GM21447 (cell line): ENCODE results near the gene HLF.

Source experiments
- ATAC-seq: cut with Tn5 transposase; IDR thresholded peaks from one replicate; pipeline ENCODE4 v1.9.1; 2021; ENCODE audit not compliant: unreplicated experiment

Gene HLF

DNA sequence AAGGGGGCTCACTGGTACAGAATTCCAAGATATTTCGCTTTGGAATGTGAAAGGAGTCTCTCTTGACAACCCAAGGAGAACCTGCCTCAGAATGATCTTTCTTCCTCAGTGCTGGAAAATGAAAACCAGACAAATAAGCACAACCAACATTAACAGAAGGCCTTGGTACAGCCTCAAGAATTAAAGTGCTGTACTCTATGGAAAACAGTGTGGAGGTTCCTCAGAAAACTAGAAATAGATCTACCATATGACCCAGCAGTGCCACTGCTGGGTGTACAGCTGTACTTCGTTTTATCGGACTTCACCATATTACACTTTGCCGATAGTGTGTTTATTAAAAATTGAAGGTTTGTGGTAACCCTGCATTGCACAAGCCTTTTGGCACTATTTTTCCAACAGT lies 25.2 kb downstream of the HLF start:
- no peak for ATAC-seq

DNA sequence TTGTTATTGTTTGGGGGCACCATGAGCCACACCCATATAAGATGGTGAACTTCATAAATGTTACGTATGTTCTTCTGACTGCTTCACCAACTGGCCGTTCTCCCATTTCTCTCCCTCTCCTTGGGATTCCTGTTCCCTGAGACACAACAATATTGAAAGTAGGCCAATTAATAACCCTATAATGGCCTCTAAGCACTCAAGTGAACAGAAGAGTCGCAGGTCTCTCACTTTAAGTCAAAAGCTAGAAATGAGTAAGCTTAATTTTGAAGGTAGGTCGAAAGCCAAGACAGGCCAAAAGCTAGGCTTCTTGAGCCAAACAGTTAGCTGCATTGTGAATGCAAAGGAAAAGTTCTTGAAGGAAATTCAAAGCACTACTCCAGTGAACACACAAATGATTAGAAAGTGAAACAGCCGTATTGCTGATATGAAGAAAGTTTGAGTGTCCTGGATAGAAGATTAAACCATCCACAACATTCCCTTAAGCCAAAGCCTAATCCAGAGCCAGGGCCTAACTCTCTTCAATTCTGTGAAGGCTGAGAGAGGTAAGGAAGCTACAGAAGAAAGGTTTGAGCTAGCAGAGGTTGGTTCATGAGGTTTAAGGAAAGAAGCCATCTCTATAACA lies 25.8 kb downstream of the HLF start:
- ATAC-seq: no peak

DNA sequence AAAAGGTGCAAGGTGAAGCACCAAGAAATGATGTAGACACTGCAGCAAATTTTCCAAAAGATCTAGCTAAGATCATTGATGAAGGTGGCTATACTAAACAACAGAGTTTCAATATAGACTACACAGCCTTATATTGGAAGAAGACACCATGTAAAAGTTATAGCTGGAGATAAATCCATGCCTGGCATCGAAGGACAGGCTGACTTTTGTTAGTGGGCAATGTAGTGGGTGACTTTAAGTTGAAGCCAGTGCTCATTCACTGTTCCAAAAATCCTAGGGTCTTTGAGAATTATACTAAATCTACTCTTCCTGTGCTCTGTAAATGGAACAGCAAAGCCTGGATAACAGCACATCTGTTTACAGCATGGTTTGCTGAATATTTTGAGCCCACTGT lies 26.4 kb downstream of the HLF start:
- ATAC-seq: no peak

DNA sequence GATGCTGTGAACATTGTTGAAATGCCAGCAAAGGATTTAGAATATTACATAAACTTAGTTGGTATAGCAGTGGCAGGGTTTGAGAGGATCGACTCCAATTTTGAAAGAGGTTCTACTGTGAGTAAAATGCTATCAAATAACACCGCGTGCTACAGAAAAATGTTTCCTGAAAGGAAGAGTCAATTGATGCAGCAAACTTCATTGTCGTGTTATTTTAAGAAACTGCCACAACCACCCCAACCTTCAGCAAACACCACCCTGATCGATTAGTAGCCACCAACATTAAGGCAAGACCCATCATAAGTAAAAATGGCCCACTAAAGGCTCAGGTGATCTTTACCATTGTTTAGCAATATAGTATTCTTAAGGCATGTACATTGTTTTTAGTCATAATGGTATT lies 27.3 kb downstream of the HLF start:
- ATAC-seq: no peak

DNA sequence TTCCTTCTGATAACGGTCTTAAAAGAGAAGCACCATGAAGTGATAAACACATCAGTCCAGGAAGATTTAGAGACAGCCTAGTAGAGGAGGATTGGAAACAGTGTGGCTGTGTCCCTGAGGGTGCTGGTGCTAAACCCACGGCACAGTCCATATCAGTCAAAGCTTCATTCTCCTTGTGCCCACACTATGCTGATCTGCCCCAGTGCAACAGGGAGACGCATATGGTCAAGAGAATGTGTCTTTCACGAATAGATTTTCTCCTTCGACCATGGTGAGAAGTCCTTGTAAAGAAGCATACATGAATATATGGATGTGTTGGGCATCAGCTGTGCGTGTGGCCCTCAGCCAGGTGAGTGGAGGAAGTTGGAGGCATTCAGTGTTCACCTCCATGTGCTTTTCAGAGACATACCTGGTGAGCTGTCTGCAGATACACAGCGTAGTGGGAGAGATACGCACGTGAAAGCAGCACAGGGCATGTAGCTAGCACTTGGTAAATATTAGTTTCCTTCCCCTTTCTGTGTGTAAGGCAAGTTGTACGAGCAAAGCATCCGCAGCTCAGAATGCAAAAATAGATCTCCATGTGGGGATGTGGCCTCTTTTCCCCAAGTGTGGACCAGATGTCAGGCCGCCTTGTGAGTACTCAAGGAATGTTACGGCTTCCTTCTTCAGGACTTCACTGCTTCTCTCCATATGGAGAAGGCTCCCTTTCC lies 29.4 kb downstream of the HLF start:
- ATAC-seq: no peak

DNA sequence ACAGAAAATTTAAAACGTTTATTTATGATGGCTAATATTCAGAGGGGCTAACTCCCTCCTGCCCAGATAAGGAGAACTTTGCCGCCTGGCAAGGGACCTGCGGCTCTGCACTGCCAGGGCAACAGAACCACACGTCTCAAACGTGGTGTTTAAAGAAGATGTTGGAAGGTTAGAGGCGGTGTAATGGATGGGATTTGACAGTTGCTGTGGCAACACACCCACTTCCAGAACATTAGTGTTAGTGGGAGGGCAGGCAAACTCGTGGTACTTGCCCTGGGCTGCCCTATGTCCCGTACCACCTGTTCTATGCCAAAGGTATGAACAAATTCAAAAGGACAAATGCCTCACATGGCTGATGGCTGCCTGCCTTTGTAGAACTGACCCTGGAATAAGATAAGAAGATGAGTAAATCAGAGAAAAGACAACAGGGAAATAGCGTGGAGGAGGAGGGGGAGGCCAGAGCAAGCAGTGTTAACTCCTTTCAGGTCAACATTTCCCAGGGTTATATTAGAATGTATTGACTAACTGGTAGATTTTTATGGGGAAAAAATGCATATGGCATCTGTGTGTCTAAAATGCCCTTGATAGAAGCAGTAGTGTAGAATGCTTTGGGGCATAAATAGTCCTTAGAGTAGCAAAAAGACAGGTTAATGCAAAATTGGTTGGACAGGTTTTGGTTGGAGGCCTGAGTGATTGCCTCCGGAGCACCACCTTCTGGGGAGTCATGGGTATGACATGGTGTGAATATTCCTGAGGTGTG lies 30.8 kb downstream of the HLF start:
- ATAC-seq: no peak

DNA sequence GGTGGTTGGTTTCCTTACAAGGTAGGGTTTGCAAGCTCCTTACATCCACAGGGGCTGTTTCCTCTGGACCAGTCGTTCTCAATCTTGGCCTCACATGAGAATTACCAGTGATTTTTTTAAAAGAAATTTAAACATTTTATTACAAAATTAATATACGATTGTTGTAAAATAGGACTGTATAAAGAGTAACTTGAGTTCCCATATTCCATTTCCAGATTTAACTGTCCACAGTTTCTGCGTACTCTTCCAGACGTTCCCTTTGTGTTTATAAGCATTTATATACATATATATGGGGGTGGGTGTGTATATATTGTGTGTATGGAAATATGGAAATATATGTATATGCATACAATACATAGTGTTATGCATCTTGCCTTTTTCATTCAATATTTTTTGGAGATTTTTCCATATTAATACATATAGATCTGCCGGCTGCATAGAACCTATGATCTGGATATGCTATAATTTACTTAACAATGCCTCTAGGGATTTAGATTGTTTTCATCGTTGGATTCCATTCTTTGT lies 31.5 kb downstream of the HLF start:
- no peak for ATAC-seq

DNA sequence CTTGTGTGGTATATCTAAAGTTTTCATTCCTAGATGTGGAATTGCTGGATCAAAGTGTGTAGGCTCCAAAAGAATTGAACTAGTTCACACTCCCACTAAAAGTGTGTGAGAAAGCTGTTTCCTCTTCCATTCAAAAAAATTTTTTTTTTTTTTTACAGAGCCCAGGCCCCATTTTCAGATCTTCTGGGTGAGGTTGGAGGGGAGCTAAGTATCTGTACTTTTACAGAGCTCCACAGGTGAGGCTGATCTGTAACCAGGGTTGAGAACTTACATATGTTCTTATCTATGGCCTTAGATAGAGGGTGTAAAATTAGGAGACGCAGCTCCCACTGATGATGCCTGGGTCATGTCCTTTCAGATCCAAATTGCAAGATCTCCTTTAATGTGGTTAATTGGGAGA lies 31.9 kb downstream of the HLF start:
- ATAC-seq: no peak

DNA sequence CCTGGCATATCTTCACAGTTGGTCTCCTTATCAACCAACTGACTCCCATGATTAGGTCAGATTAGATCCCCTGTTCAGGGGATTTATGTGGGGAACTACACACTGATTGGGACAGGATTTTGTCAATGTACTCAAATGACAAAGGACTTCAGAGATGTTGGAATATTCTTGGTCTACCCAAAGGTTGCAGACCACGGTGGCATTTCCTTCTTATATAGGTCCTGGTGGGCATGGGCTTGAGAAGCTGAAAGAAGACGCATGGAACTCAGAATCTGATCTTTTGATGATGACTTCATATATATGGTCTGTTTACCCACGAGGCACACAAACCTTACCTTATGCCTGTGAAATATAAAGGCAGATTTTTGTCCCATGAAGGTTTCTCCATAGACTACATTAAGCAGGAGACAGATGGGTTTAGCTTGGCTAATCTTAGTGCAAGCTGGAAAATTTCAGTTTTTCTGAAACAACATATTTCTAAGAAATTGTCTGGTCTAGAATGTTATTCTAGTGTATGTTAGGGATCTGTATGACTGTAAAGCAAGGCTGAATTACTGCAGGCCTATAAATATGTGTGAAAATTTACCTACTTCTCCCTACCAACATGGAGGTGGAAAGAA lies 33.5 kb downstream of the HLF start:
- ATAC-seq: no peak

DNA sequence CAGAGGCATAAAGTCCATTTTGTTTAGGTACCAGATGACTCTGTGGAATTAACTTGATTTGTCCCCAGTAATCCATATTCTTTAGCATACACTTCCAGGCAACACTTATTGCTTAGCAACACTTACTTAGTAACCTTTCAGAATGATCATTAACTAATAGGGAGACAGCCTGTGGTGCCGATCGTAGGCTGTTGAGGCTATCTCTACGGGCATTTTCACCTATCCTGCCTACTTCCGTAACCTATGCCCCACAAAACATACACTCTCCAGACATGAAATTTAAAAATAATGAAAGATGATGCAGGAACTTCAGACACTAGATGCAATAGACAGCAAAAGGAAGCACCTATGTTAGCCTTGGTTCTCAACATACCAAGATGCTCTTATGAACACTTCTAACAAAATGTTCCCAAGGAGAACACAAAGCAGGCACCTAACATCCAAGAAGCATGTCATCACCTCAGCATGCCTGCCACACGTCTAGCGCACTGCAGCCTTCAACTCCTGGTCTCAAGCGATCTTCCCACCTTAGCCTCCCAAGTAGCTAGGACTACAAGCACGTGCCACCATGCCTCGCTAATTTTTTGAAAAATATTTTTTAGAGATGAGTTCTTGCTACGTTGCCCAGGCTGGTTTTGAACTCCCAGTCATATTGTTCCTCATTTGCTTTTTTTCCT lies 34.5 kb downstream of the HLF start:
- ATAC-seq: no peak

DNA sequence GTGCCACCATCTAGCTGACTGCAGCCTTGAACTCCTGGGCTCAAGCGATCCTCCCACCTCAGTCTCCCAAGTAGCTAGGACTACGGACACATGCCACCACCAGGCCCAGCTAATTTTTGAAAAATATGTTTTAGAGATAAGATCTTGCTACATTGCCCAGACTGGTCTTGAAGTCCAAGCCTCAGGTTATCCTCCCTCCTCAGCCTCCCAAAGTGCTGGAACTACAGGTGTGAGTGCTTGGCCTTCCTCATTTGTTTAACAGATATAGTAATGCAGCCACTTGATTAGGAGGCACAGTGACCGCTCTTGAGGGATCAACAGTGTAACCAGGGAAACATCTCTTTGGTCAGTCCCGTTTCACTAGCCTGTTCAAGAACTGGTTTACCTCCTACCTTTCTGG lies 35.1 kb downstream of the HLF start:
- ATAC-seq: no peak

DNA sequence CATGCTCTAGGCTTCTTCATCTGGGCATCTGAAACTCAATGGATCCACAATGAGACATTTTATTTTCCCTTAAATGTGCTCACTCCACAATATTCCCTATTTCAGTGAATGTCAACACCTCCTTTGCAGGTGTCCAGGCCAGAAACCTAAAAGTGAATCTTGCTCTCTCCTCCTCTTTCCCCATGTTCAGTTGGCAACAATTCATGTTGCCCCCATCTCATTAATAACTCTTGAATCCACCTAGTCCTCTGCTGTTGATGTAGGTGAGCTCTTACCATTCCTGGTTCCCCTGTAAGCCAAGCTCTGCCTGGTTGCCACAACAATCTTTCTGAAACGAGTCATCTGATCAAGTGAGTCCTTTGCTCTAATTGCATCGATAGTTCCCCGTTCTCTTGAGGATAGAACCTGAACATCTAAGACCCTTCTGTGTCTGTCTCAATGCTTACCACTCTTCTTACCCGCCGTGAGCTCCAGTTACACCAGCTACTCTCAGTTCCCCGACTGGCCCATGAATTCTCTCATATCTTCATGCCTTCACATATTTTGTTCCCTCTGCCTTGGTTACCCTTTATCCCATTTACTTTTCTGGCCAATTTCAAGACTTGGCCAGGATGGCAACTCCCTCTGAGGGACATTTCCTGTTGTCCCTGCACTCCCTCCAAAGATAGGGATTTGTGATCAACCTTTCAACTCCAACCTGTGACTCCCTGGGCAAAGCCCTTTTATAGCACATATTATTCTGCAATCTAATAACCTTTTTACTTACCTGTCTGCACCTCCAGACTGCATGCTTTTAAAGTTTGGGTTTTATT lies 35.9 kb downstream of the HLF start:
- no peak for ATAC-seq

DNA sequence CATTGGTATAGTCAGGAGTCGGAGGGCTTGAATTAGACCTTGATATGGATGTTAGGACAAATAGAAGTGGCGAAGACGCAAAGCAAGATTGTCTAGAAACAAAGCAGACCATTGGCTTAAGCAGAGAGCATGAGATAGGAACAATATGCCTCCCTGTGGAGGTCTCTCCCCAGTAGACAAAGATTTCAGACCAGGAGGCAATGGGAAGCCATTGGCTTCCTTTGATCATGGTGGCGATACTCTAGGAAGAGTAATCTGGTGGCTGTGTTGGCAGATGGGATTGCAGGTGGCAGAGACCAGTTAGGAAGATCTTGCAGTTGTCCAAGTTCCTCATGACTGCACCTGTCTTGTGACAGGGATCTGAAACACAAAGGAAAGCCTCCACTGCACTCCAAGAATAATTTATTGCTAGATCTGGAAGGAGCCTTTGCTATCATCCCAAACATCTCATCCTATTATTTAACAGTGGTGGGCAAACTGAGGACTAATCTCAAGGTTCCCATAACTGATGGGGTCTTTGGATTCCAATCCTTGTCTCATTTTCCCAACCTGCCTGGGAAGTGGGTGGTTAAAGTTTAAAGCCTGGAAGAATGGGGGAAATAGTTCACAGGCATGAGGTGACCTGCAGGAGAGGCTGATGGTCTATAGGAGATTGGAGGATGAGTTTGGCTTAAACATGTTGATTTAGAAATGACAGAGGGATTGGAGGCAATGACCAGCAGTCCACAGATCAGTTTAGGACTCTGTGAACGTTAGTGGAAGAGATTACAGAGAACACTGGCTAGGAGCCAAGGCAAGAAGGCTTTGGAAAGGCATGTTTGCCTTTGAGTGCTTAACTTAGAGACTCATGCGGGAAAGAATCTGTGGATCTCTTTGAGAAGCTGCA lies 37.0 kb downstream of the HLF start:
- ATAC-seq: no peak

DNA sequence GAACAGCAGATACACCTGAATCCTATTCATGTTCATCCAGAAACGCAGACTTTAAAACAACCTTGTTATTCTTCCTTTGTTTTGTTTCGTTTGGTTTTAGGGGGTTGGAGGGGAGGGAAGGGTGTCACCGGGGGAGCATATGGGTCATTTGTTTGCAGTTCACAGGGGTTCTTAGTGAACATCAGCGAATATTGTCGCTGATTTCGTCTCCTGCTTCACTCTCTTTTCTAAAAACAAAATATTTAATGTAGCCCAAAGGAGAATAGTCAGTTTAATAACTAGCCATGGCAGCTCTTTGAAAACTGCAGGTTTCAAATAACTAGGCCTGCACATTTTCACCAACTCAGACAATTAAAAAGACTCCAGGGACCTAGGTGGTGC lies 37.6 kb downstream of the HLF start:
- no peak for ATAC-seq

DNA sequence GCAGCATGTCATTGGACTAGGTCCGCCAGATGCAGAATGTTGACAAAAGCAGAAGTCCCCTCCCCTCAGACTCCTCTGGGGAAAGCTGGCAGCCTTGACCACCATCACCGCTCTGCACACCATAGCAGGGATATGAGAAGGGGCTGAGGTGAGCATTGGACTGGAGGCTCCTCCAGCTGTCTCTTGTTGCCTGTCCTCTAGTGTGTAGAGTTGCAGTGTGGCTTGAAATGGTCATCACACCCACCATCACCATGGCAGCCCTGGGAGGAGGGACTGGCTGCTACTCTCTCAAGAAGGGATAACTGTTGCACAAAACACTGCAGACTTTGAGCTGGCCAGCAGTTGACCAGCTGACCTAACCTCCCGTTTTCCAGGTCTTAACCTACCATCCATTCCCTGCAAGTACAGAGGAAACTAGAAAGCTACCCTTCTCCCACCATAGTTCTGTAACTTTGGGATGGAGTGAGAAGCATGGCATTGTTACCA lies 38.3 kb downstream of the HLF start:
- no peak for ATAC-seq

DNA sequence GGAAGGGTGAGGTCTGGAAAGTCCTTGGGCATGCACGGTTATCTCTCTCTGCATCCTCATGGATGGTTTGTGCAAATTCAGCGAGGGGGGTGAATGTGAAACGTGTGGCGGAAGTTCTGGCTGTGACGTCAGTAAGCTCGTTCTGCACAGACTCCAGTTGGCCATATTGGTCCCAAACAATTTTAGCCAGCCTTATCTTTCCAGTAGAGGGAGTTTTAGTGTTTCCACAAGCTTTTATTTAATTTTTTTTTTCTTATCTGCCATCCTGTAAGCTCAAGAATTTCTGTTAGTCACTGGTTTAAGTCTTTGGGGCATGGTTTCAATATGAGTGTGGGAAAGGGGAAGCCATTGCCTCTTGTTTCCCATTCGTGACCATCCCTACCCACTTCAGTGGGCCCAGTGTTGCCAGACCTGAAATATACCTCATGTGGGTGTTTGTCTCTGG lies 39.0 kb downstream of the HLF start:
- ATAC-seq: no peak

DNA sequence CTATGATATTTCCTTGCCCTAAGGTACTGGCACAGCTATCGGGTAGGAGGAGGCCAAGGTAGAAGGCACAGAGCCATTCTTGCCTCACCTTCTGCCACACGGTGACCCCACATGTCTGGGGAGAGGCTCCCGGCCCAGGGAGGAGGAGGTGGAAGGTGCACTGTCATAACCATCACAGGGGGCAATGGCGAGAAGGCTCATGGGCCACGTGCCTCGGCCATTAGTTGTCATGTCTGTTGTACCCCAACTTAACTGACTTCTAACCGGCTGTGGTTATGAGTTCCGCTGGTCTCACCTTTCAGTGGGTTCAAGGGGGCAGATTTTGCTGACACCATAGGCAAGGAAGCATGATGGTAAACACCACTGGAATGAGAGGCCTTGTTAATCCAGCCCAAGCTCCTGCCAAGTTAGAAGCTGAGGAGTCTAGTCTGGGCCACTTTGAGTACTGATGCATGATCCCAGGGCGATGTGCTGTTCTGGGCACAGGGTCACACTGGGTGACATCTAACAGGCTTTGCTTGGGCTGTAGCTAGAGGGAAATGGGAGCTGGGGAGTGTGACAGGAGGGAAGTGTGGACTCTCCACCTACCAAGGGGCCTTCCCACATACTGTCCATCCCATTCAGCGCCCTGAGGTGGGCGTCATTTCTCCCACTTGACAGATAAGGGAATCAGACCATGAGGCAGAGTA lies 39.6 kb downstream of the HLF start:
- ATAC-seq: no peak

DNA sequence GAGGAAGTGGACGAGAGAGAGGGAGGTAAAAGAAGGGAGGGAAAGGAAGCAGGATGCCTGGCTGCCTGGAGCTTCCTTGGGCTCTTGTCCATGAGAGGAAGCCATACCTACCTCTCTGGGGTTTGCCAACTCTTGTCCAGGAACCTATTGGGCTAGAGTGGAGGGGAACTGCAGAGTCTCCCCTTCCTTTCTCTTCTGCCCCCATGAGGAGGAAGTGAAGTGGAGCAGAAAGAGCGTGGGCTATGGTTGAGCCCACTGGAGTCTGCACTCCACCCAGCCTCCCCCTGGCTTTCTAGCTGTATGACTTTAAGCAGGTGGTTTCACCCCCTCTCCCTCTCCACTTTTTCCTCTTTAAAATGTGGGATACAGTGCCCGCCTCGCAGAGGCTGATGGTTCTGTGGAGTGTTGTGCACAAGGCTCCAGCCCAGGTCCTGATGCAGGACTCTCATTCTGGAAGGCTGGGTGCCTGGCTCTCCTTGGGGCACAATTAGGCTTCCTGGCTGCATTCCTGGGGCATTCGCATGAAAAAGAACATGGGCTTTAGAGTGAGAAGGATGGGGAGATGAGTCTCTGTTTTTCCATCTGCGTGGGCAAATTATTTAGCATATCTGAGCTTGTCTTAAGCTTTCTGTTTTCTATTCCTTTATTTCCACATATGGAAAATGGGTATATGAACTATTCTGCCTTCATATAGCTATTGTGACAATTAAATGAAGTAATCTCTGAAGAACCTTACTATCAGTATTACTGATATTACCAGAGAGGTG lies 40.7 kb downstream of the HLF start:
- ATAC-seq: no peak
